Left lobe of liver (tissue), 2 donors: ENCODE measurements around the gene GFAP. TPM values are rescaled to one million over a fixed set of nuclear protein-coding genes. Genes with fewer than 3 reads are reported as not detected.
"Not testable (repeated sequence)": the region's sequence is repeated elsewhere in the genome, so short reads cannot be mapped to it uniquely, and the experiment has no call there.

ENCODE experiments used
- ATAC-seq: fragments of 200-7000 bp; cut with Tn5 transposase; one replicate; pipeline ENCODE4 v1.9.1; 2020; ENCODE audit warnings: mild to moderate bottlenecking, moderate library complexity
- DNase-seq: peaks from one replicate; pipeline ENCODE4 v3.0.0-alpha.2; 2020; ENCODE audit warnings: low spot score
- total RNA-seq: library from RNA; stranded (reverse); gene quantifications from one replicate; pipeline ENCODE4 v1.2.1, GENCODE V29; 2021
- donor health status: DM: no; HTN: no; CAD: no; lungs with moderate emphysema.
- donor health status: DM: no; HTN: yes; CAD: no.

The GFAP gene
- 0.23 TPM for total RNA-seq

- DNase-seq (no peak), ATAC-seq (no peak)
These were observed at the start of gene GFAP for GRCh38 chr17:44915321-44915726. Gene GFAP, minus strand, starts transcription at chr17:44915500. Its CDS starts 14 bp downstream, at chr17:44915486.

- no peak for ATAC-seq
- DNase-seq, result no peak
These were observed 46.6 kb upstream of the GFAP start for GRCh38 chr17:44961921-44962350.

DNA sequence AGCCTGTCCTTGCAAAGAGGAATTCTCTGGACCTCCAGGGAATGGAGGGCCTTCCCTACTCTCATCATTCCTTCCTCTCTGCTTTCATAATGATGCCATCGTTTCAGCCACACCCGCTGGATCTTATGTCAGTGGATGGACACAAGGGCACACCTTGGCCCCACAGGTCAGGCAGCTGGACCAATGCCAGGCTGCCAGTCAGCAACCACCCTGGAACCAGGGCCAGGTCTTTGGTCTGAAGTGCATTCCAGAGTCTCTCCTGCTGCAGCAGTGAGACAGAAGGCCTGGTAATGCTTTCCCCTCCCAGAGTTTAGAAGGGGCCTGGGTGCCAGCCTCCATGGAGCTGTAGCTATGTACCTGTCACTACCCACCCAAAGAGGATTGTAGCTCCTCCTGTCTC is 45.4 kb upstream of the GFAP start:
- no peak for DNase-seq
- no peak for ATAC-seq

GRCh38 chr17:44959821-44960531 is 44.7 kb upstream of the GFAP start:
- DNase-seq (no peak), ATAC-seq (no peak)

DNA sequence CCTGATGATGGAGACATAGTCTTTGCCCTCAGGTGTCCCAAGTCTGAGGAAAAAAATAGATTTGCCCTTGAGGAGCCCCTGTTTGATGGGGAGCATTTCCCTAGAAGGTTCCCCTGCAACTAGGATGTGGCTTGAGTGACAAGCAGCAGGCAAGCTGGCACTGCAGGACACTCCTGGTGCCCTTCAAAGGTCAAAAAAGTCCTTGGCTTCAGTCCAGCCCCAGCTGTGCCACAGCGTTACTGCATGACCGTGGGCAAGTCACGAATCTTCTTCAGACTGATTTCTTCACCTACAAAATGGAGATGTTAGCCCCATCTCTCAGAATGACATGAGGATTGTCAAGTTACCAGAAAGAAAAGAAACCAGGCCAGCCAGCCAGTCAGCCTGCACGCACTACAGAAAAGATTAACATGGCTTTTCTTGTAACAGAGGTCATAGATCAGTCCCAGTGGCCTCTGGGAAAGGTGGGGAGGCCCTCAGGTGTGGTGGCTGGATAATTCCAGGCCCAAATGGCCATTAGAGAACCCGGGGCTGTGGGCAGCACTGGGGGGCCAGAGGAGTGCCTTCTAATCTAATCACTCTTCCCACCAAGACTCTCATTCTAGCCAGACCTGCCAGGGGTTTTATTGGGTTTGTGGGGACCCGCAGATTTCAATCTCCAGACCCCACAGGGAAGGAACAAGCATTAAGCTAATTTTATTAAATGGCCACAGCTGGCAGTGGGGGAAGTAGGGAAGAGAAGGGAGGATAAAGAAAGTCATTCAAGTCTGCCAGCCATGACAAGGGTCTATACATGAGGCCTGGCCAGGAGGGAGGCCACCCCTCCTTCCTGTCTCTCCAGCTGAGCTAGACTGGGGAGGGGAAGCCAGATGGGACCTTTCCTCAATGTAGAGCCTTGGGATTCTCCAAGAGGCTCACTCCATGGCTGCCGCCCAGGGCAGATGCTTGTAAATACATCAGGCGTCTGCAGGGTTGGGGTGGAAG is 42.0 kb upstream of the GFAP start:
- DNase-seq (no peak), ATAC-seq (peak; percentile 54)

DNA sequence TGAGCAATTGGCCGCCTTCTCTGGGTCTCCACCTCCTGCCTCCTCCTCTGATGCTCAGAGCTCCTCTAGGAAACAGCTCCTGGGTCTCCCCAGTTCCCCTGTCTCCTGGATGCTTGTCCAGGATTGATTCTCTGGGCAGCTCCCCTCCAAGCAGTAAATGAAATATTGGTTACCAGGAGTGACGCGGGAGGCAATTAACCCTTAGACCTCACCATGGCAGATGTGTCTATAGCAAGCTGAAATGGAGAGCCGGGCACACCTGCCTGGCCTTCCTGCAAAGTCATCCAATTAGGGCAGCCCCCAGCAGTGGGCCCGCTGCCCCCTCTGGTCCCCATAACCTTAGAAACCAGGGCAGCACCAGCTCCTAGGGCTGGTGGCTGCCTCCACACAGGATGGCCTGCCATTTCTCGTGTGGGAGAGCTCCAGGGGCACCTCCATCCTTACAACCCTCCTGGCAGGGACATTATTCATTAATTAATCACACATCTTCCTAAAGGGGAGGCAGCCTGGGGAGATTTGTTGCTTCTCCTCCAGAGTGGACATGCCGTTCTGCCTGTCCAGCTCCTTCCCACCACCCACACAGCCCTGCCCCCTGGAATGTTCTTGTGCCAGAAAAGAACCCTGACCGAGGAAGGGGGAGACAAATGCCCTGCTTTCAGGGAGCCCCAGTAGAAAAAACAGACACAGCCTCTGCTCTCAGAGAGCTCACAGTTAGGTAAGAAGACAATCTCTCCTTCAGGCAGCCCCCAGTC is 40.5 kb upstream of the GFAP start:
- ATAC-seq (no peak), DNase-seq (no peak)

GRCh38 chr17:44952946-44953475 is 37.7 kb upstream of the GFAP start:
- ATAC-seq, result no peak
- no peak for DNase-seq

DNA sequence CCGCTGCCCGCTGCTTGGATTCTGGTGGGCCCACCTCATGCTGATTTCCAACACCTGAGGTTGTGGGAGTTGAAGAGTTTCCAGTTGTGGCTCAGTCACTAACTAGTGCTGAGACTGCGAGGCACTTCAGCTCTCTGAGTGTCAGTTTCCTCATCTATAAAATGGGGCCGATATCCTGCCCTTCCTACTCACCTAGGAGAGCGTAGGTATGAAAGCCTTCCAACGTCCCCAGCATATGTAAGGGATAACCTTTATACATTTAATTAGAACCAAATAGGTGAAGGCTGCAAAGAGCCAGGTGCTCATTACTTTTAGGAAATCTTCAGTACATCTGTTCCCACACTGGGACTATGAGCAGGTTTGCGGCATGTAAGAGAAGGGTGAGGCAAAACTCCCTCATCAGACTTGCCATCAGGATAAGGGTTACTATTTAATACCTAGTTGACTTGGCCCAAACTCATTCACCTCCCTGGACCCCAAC is 33.1 kb upstream of the GFAP start:
- DNase-seq, result no peak
- no peak for ATAC-seq

GRCh38 chr17:44947461-44948314 is 32.4 kb upstream of the GFAP start, which contains the start of gene KIF18B:
Gene KIF18B, minus strand, starts transcription at chr17:44947773. Its CDS starts 11,429 bp downstream, at chr17:44936344.
- ATAC-seq, result peak; percentile 99
- peak; percentile 87 for DNase-seq

- ATAC-seq, DNase-seq: not testable (repeated sequence)
These were observed 30.4 kb upstream of the GFAP start for GRCh38 chr17:44945652-44946051.

DNA sequence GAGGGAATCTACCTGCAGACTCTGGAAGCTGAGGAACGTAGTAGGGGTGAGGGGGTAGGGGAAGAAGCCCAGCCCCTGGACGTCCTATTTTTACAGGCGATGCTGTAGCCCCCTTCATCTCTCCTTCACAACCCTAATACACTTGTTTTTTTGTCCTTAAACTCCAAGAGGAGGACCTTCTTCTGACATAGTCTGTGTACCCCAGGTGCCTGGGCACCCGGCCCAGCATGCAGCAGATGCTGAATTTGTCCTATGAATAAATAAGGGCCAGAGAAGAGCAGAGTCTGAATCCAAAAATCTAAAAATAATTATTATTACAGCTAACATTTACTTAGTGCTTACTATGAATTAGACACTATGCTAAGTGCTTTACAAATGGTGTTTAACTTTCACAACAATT is 27.2 kb upstream of the GFAP start:
- ATAC-seq, result no peak
- DNase-seq, result no peak

- DNase-seq, result no peak
- ATAC-seq, result no peak
These were observed 26.5 kb upstream of the GFAP start for GRCh38 chr17:44941712-44942331.

DNA sequence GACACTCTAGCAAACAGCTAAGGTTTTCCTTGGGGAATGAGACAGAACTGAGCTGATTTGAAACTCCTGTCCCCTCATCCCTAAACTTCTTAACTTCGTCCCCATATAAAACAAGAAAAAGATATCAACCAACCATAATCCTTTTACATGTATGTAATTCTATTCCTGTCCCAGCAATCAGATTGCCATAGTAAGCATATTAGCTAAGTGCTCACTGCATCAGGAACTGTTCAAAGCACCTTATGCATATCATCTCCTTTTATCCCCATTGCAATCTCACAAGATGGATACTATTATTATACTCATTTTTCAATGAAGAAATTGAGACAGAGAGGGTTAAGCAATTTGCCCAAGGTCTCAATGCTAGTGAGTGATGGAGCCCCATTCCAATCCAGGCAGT is 25.5 kb upstream of the GFAP start:
- no peak for DNase-seq

GRCh38 chr17:44940317-44940716 is 25.0 kb upstream of the GFAP start:
- no peak for DNase-seq
- ATAC-seq, result peak; percentile 19

More for the DNA sequence above, 25.5 kb upstream of the GFAP start:
- no peak for ATAC-seq

DNA sequence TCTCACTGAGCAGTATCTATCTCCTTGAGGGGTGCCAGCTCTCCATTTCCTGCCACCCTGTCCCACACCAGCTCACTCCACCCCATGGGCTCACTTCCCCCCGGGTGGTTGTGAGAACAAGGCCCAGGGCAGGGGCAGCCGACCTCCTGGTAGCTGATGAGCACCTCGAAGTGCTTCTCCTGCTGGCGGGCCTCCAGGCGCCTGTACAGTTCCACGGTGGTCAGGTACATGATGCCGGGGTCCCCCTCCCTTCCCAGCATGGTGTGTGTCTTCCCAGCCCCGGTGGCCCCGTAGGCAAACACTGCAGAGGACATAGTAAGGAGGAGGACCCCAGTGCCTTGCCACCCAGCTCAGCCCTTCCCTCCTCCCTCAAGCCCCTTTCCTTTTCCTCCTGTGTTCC is 19.8 kb upstream of the GFAP start:
- ATAC-seq, result no peak

DNA sequence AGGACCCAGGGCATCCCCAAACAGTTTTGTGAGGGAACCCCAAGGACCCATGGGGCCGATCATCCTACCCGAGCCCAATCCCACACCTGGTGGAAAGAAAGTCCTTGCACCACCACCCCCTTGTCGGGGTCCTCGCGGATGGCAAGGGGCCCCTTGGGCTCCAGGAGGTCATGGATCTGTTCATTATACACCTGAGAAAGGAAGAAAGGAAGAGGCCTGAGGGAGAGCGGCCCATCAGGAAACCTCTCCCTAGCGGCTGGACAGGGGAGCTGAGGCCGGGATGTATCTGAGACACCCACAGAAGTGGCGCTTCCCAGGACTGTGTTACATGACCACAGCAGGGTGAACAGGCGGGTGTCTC is 19.4 kb upstream of the GFAP start:
- DNase-seq (no peak), ATAC-seq (no peak)

More for the DNA sequence above, 19.8 kb upstream of the GFAP start:
- no peak for DNase-seq

- DNase-seq, result no peak
- ATAC-seq, result no peak
These were observed 18.8 kb upstream of the GFAP start for GRCh38 chr17:44933824-44934744.

DNA sequence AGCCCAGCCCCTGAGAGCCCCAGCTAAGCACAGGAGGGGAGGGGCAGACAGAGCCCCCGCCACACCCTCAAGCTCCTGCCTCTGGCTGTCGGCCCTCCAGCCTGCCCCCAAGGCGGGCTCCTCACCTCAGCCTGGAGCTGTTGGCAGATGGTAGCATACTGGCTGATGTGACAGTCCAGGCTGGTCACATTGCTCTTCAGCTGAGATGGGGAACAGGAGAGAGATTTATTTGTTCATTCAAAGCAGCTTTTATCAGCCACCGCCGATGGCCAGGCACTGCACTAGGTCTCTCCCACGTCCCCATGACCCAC is 17.4 kb upstream of the GFAP start:
- ATAC-seq, result no peak
- DNase-seq, result no peak
